Measurements from ENCODE around the gene DPYSL3.

The DPYSL3 gene

DNA sequence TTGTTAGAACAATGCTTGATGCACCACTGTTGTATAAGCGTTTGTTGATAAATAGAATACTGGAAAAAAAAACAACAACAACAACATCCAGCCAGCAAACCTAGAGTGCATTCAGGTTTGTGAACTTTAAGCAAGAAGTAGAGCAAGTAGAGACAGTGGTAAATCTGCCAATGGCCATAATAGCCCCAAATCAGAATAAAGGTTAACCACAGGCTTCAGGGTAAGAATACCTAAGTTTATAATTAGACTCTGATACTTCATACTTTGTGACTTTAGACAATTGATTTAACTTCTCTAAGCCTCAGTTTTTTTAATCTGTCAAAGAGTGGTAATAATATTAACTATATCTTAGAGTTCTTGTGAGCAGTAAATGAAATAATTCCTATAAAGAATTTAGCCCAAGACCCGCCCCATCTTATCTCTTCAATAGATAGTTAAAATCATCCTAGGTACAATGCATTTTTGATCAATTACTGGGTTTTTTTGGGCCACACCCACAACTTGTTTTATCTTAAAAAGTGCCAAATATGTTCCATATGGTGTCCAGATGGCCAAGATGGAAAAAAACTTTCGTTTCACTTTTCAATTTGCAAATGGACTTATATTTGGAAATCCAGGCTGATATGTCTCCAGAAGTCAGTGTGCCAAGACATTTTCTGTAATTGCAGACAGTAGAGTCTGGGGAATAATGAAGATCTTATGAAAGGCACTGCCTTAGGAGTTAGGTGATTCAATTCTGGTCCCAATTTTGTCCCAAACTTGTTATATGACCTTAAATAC, 24.5 kb upstream of the DPYSL3 start:
- no peak overlapping the region for H3K4me3 ChIP-seq (ENCODE audit: low read depth, low read length)
- TF ChIP-seq POLR2A (IDR thresholded peaks at IDR 0.05; ENCODE audit: extremely low read depth, insufficient read length) (no peak), MYC (IDR thresholded peaks at IDR 0.05; ENCODE audit: low read depth, low read length) (no peak)
- TF ChIP-seq, protein P1, sequence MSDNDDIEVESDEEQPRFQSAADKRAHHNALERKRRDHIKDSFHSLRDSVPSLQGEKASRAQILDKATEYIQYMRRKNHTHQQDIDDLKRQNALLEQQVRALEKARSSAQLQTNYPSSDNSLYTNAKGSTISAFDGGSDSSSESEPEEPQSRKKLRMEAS (IDR thresholded peaks at IDR 0.05; ENCODE audit: low read depth, low read length) = no peak
- DNase-seq (ENCODE audit: low read depth) = no peak

DNA sequence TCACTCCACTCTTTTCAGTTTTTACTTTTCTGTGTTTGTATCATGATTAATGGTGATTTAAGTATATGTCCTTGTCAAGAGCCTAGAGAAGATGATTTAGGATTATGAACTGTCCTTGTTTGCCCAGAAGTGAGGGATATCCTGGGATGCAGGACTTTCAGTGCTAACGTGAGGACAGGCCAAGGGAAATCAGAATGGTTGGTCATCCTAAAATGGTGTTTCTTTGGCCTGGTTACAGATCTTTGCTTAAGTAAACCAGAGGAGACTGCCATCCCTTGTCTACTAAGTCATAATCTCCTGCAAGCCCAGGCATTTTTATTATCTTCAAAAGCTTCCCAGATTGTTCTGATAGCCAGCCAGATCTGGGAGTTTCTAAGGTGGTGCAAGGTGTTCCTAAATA, 22.3 kb upstream of the DPYSL3 start:
- DNase-seq (ENCODE audit: low read depth) = no peak
- no peak overlapping the region for H3K4me3 ChIP-seq (ENCODE audit: low read depth, low read length)
- no peak for TF ChIP-seq MYC (IDR thresholded peaks at IDR 0.05; ENCODE audit: low read depth, low read length)
- TF ChIP-seq, protein P1 (IDR thresholded peaks at IDR 0.05; ENCODE audit: low read depth, low read length) = no peak
- TF ChIP-seq POLR2A (IDR thresholded peaks at IDR 0.05; ENCODE audit: extremely low read depth, insufficient read length) = no peak
- TF ChIP-seq, protein P2, sequence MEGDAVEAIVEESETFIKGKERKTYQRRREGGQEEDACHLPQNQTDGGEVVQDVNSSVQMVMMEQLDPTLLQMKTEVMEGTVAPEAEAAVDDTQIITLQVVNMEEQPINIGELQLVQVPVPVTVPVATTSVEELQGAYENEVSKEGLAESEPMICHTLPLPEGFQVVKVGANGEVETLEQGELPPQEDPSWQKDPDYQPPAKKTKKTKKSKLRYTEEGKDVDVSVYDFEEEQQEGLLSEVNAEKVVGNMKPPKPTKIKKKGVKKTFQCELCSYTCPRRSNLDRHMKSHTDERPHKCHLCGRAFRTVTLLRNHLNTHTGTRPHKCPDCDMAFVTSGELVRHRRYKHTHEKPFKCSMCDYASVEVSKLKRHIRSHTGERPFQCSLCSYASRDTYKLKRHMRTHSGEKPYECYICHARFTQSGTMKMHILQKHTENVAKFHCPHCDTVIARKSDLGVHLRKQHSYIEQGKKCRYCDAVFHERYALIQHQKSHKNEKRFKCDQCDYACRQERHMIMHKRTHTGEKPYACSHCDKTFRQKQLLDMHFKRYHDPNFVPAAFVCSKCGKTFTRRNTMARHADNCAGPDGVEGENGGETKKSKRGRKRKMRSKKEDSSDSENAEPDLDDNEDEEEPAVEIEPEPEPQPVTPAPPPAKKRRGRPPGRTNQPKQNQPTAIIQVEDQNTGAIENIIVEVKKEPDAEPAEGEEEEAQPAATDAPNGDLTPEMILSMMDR (IDR thresholded peaks at IDR 0.05; ENCODE audit: low read depth, low read length) = no peak

DNA sequence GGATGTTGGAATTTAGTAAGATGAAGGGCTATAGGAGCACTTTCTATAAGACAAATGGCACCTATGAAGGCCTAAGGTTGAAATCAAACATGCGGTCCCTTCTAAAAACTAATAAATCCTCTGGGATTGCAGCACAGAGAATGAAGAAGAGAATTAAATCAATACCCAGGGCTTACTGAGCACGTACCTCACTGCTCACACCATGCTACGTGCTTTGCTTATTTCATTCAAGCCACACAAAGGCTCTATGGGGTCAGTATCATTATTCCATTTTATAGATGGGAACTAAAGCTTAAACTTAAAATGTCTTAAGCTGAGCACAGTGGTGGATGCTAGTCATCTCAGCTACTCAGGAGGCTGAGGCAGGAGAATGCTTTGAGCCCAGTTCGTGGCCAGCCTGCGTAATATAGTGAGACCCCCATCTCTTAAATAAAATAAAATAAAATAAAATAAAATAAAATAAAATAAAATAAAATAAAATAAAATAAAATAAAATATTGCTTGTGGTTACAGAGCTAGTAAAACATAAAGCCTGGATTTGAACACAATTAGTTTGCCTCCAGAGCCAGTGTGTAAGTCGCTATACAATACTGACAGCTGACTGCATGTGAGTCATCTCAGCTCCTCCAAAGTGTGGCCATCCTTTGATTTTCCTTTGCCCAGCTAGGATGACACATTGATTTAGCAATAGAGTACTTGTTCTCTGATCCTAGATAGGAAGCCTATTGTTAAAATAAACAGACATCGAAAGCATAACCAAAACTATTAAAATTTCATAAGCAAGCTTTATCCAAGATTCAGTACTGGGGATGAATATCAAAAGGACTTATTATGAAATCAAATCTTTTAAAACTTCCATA, 20.9 kb upstream of the DPYSL3 start:
- TF ChIP-seq POLR2A (IDR thresholded peaks at IDR 0.05; ENCODE audit: extremely low read depth, insufficient read length) (no peak), MYC (IDR thresholded peaks at IDR 0.05; ENCODE audit: low read depth, low read length) (no peak)
- TF ChIP-seq, protein P2 (IDR thresholded peaks at IDR 0.05; ENCODE audit: low read depth, low read length) = no peak
- TF ChIP-seq, protein P1 (IDR thresholded peaks at IDR 0.05; ENCODE audit: low read depth, low read length) = no peak
- no peak for DNase-seq (ENCODE audit: low read depth)

DNA sequence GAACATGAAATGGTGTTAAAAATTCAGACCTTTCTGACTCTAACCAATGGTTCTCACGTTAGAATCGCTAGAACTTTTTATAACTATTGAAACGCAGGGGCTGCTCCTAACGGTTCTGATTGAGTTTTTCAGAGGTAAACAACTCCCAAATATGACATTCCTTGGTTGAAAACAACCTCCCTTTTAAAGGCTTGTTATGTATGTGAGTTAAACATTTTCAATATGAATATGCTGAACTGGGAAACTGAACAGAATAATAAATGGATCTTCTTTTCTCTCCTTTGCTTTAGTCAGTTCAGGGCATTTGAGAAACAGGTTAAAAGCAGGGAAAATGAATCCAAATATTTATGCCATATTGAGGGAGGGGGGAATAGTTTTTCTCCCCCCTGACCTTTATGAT, 13.2 kb upstream of the DPYSL3 start:
- TF ChIP-seq, protein P1 (IDR thresholded peaks at IDR 0.05; ENCODE audit: low read depth, low read length) = no peak
- TF ChIP-seq, protein P2 (IDR thresholded peaks at IDR 0.05; ENCODE audit: low read depth, low read length) = no peak
- TF ChIP-seq MYC (IDR thresholded peaks at IDR 0.05; ENCODE audit: low read depth, low read length) = no peak
- DNase-seq (ENCODE audit: low read depth) = no peak
- no peak overlapping the region for H3K4me3 ChIP-seq (ENCODE audit: low read depth, low read length)

More for the DNA sequence above, 20.9 kb upstream of the DPYSL3 start:
- no peak overlapping the region for H3K4me3 ChIP-seq (ENCODE audit: low read depth, low read length)

DNA sequence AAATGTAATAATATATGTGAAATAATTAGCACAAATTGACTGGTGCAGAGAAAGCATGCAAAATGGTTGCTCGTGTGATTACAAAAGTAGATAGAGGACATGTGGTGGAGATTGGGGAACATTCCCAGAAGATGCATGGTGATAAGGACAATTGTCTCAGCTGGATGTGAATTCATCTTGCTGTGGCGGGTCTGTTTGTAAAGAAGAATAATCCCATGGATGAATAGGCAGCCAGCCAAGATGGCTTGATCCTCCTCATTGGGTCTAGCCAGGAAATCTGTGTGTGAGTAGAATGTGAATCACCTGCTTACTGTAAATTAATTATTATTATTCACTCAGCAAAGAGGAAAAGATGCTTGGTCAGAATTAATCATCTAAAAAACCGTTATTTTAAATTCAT, 12.6 kb upstream of the DPYSL3 start:
- no peak for DNase-seq (ENCODE audit: low read depth)
- no peak for TF ChIP-seq MYC (IDR thresholded peaks at IDR 0.05; ENCODE audit: low read depth, low read length)
- H3K4me3 ChIP-seq (ENCODE audit: low read depth, low read length) = no peak overlapping the region

DNA sequence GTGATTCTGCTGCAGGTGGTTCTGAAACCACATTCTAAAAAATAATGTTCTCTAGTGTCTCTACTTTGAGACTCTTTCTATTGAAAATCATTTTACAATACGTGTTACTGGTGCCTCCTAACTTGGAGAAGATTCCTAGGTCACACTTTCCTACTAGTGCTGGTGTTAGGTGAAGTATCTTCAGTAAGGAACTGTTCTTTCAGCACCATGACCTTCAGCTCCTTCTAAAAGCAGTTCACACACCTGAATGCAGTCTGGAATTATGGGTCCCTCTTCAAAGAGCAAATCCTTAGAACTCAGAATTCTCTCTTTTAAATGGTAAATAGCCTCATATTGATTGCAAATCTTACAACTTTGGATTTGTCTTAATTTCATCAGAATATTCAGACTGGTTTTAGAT, 10.6 kb upstream of the DPYSL3 start:
- no peak for DNase-seq (ENCODE audit: low read depth)
- TF ChIP-seq, protein P1 (IDR thresholded peaks at IDR 0.05; ENCODE audit: low read depth, low read length) = no peak
- no peak for TF ChIP-seq POLR2A (IDR thresholded peaks at IDR 0.05; ENCODE audit: extremely low read depth, insufficient read length)
- TF ChIP-seq MYC (IDR thresholded peaks at IDR 0.05; ENCODE audit: low read depth, low read length) = no peak
- TF ChIP-seq, protein P2 (IDR thresholded peaks at IDR 0.05; ENCODE audit: low read depth, low read length) = no peak
- no peak overlapping the region for H3K4me3 ChIP-seq (ENCODE audit: low read depth, low read length)

Measured in NB4 (cell line).